Glutamatergic neuron (in vitro differentiated cells): ENCODE results near the gene TYW1. TPM values are rescaled to one million over a fixed set of nuclear protein-coding genes. Genes with fewer than 3 reads are reported as not detected.
"Not testable (repeated sequence)": the region's sequence is repeated elsewhere in the genome, so short reads cannot be mapped to it uniquely, and the experiment has no call there.

Experiments
- DNase-seq: peaks from one replicate; pipeline ENCODE4 v3.0.0; 2022
- H3K27ac Mint-ChIP-seq: one replicate; pipeline ENCODE4 v1.8.0; 2020; ENCODE audit warnings: mild to moderate bottlenecking, mixed read lengths, inconsistent platforms; ENCODE audit not compliant: unreplicated experiment
- H3K27me3 Mint-ChIP-seq: one replicate; pipeline ENCODE4 v1.8.0; 2020; ENCODE audit warnings: mild to moderate bottlenecking, moderate library complexity, mixed read lengths, inconsistent platforms; ENCODE audit not compliant: unreplicated experiment
- H3K36me3 Mint-ChIP-seq: one replicate; pipeline ENCODE4 v1.8.0; 2020; ENCODE audit warnings: mild to moderate bottlenecking, mixed read lengths, inconsistent platforms; ENCODE audit not compliant: unreplicated experiment
- H3K4me1 Mint-ChIP-seq: one replicate; pipeline ENCODE4 v1.8.0; 2020; ENCODE audit warnings: mild to moderate bottlenecking, low read depth, mixed read lengths, inconsistent platforms; ENCODE audit not compliant: unreplicated experiment
- H3K4me3 Mint-ChIP-seq: one replicate; pipeline ENCODE4 v1.8.0; 2020; ENCODE audit warnings: mild to moderate bottlenecking, mixed read lengths, inconsistent platforms; ENCODE audit not compliant: unreplicated experiment
- H3K9me3 Mint-ChIP-seq: one replicate; pipeline ENCODE4 v1.8.0; 2020; ENCODE audit warnings: mild to moderate bottlenecking, moderate library complexity, mixed read lengths, inconsistent platforms; ENCODE audit not compliant: unreplicated experiment
- CTCF ChIP-seq: fragments of 200-600 bp; sonication (generic); IDR thresholded peaks from one replicate; pipeline ENCODE4 v1.5.0; 2021; ENCODE audit not compliant: partially characterized antibody, unreplicated experiment
- total RNA-seq: library from RNA; stranded (reverse); fragmentation: NEBNext Ultra II Directional; extraction: Animal tissue kit (Norgen Biotek cat#: 25700); gene quantifications from one replicate; pipeline ENCODE4 v1.2.1, GENCODE V29; 2021; ENCODE audit not compliant: unreplicated experiment

The TYW1 gene
- total RNA-seq, 1 donor from 2014 or later = 17.7 TPM

DNA sequence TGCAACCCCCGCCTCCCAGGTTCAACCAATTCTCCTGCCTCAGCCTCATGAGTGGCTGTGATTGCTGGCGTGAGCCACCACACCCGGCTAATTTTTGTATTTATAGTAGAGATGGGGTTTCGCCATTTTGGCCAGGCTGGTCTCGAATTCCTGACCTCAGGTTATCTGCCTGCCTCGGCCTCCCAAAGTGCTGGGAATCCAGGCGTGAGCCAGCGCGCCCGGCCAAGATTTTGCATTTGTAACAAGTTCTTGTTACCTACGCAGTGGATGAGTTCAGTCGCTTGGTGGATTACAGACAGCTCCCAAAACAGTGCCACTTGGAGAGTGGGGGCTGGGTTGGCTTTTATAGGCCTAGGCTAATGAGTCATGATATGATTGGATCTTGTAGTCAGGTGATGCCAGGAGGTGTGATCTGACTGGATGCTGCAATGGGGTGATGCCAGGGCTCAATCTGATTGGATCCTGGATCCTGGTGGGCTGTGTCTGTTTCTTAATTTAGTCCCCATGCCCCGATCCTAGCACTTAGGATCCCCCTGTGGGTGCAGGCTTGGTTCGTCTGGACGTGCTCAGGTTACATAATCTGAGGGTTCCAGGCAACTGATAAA, 21.5 kb upstream of the TYW1 start:
- Mint-ChIP-seq H3K27ac (no peak overlapping the region), H3K27me3 (peaks cover 1% of the 10 kb centered on the region), H3K4me3 (no peak overlapping the region), H3K9me3 (peaks cover 3% of the 10 kb centered on the region), H3K36me3 (peaks cover 4% of the 10 kb centered on the region), H3K4me1 (no peaks in the 10 kb centered on the region)
- TF ChIP-seq CTCF = no peak
- DNase-seq = no peak

DNA sequence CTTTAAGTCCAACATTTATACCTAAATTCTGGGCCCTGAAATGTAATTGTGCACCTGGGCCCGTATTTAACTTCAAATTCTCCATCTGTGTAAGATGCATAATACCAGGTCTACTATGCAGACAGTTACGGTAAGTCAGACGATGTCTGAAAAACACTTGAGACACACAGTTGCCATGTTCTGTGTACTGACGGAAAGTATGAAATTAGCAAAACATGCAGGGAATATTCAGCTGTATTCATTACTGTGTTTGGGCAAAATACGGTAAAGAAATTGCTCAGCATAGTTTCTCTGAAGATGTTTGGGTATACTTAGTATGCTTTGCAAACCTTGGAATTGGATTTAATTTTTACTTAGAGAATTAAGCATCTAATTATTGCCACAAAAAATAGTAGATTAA, 18.3 kb upstream of the TYW1 start:
- H3K27ac Mint-ChIP-seq, H3K36me3 Mint-ChIP-seq, H3K4me3 Mint-ChIP-seq, H3K9me3 Mint-ChIP-seq, H3K27me3 Mint-ChIP-seq, H3K4me1 Mint-ChIP-seq, DNase-seq: not testable (repeated sequence)

GRCh38 chr7:66979013-66979412, 17.6 kb upstream of the TYW1 start:
- not testable (repeated sequence) for H3K4me1 Mint-ChIP-seq, H3K9me3 Mint-ChIP-seq, H3K36me3 Mint-ChIP-seq, H3K27me3 Mint-ChIP-seq, H3K27ac Mint-ChIP-seq, H3K4me3 Mint-ChIP-seq, DNase-seq

- not testable (repeated sequence) for H3K36me3 Mint-ChIP-seq, H3K4me1 Mint-ChIP-seq, H3K27ac Mint-ChIP-seq, H3K27me3 Mint-ChIP-seq, H3K9me3 Mint-ChIP-seq, DNase-seq, H3K4me3 Mint-ChIP-seq
Observed at GRCh38 chr7:66980336-66980735, 16.3 kb upstream of the TYW1 start.

DNA sequence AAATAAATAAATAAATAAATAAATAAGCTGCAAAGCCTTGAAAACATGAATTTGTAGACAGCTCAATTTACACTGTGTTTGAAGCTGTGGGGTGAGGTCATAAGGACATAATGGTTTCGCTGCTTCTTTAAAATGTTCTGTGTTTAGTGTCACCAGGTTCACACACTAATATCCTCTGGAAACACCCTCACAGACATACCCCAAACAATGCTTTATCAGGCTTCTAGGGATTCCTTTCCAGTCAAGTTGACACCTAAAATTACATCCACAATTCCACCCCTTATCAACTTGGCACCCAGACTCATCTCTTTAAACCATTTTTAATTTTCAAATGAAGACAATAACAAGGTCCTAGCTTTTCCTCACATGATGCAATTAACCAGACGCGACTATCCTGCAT, 7.1 kb upstream of the TYW1 start:
- not testable (repeated sequence) for H3K36me3 Mint-ChIP-seq, DNase-seq, H3K27ac Mint-ChIP-seq, H3K9me3 Mint-ChIP-seq, H3K4me3 Mint-ChIP-seq, H3K27me3 Mint-ChIP-seq, H3K4me1 Mint-ChIP-seq

DNA sequence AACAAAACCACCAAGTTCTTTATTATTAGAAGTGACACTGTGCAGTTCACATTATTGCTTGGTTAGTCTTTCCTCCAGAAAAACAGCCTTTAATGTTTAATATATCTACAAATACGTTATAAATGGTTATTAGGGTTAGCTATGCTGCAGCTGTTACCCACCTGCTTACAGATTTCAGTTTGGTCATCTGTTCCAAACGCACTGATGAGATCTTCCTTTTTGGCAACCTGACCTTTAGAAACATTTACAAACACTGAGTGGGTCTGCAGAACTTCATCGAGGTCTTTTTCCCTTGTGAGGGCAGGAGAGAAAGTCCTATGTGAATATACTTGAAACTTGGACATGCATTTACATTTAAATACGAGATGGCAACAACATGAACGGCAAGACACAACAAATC, 2.6 kb upstream of the TYW1 start:
- not testable (repeated sequence) for DNase-seq, H3K36me3 Mint-ChIP-seq, H3K27me3 Mint-ChIP-seq, H3K9me3 Mint-ChIP-seq, H3K4me1 Mint-ChIP-seq
- H3K27ac Mint-ChIP-seq = peak overlapping the region; percentile 97
- peak overlapping the region; percentile 99 for H3K4me3 Mint-ChIP-seq

GRCh38 chr7:66994691-66995049, 2.0 kb upstream of the TYW1 start:
- peak overlapping the region; percentile 97 for H3K27ac Mint-ChIP-seq
- H3K36me3 Mint-ChIP-seq, H3K4me1 Mint-ChIP-seq, H3K9me3 Mint-ChIP-seq, H3K27me3 Mint-ChIP-seq: not testable (repeated sequence)
- DNase-seq = peak; percentile 29
- H3K4me3 Mint-ChIP-seq = peak overlapping the region; percentile 99

DNA sequence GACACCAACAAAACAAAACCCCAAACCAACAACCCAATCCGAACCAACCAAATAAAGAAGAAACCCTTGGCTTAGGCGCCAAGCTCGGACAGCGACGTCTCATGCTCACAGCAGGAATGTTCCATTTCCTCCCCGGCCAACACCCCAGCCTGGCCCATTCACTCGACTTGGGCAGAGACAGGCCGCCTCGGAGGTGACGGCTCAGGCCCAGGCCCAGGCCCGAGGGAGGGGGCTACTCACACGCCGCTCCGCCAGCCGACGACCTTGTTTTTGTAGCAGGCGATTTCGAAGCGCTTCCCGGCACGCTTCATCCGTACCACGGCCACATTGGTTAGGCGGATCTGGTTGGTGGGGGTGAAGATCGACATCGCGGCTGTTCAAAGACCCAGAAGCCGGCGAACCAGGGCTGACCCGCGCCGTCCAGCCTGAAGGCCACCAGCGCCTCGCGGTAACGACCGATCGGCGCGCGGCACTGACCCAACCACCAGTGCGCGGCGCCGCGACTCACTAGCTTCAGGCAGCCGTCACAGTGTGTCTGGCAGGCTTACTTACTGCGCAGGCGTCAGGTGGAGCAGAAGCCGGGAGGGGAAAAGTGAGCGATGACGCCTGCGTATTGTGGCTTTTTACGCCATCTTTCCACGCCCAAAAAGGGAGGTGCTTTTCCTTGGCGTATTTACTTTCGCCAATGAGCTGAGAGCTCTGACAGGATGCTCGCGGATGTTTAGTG, 1.4 kb upstream of the TYW1 start, which contains the start of gene SBDS:
SBDS (minus strand) TSS at position 537 of the 727 bp plus-strand sequence; CDS start at position 368, 169 bp downstream.
- not testable (repeated sequence) for H3K36me3 Mint-ChIP-seq, H3K4me1 Mint-ChIP-seq, H3K27me3 Mint-ChIP-seq, H3K9me3 Mint-ChIP-seq
- DNase-seq = peak; percentile 91
- Mint-ChIP-seq H3K4me3 (peak within 1 kb of the TSS; percentile 99), H3K27ac (peak within 1 kb of the TSS; percentile 97)
